Endothelial cell (in vitro differentiated cells): ENCODE results near the gene PRL. TPM values are rescaled to one million over a fixed set of nuclear protein-coding genes. Genes with fewer than 3 reads are reported as not detected.

Experiments used
- DNase-seq: peaks from one replicate; pipeline ENCODE4 v3.0.0; 2021; ENCODE audit warnings: low spot score
- H3K27ac Mint-ChIP-seq: one replicate; pipeline ENCODE4 v1.8.0; 2021; ENCODE audit warnings: mixed read lengths, inconsistent platforms; ENCODE audit not compliant: unreplicated experiment
- H3K27me3 Mint-ChIP-seq: one replicate; pipeline ENCODE4 v1.8.0; 2021; ENCODE audit warnings: mild to moderate bottlenecking, moderate library complexity, mixed read lengths, inconsistent platforms; ENCODE audit not compliant: unreplicated experiment
- H3K36me3 Mint-ChIP-seq: one replicate; pipeline ENCODE4 v1.8.0; 2021; ENCODE audit warnings: mild to moderate bottlenecking, low read depth, mixed read lengths, inconsistent platforms; ENCODE audit not compliant: unreplicated experiment
- H3K4me1 Mint-ChIP-seq: one replicate; pipeline ENCODE4 v1.8.0; 2021; ENCODE audit warnings: mild to moderate bottlenecking, mixed read lengths, inconsistent platforms; ENCODE audit not compliant: unreplicated experiment
- H3K4me3 Mint-ChIP-seq: one replicate; pipeline ENCODE4 v1.8.0; 2021; ENCODE audit warnings: mild to moderate bottlenecking, mixed read lengths, inconsistent platforms; ENCODE audit not compliant: unreplicated experiment
- H3K9me3 Mint-ChIP-seq: one replicate; pipeline ENCODE4 v1.8.0; 2021; ENCODE audit warnings: mixed read lengths, inconsistent platforms; ENCODE audit not compliant: unreplicated experiment
- total RNA-seq: library from RNA; stranded (reverse); fragmentation: NEBNext Ultra II Directional; extraction: Animal tissue kit (Norgen Biotek cat#: 25700); gene quantifications from one replicate; pipeline ENCODE4 v1.2.1, GENCODE V29; 2021; ENCODE audit not compliant: unreplicated experiment
- TF ChIP-seq, protein P1 (sequence below): fragments of 200-600 bp; sonication (generic); IDR thresholded peaks from one replicate; pipeline ENCODE4 v1.5.0; 2021; ENCODE audit warnings: antibody characterized with exemption; ENCODE audit not compliant: unreplicated experiment

PRL gene
- total RNA-seq, 1 donor from 2014 or later = not detected

DNA sequence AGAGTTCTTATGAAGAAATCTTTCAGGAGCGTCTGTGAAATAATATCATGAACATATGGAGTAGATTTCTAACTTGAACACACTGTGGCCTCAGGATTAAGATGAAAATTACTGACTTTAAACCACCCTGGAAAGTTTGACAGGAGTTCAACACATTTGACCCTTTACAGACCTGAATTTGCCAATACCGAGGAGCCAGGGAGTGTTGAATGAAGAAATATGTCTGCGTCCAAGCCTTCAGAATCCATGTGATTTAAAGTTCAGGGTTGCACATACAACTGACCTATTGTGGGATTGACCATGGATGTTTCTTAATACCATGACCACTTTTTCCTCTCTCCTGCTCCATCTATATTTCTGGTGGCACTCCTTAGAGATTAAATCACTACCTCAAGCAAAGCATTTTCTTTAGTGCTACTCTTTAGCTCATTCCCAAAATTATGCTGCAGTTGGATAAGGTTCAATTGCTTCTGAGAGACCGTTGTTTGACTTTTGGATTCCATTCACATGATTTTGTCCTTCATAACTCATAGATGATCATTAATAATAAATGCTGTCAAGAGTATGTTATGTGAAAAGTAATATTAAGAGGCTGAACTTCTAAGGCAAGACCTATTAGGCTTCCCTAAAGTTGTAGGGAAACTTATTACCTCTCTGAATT is 57.4 kb downstream of the PRL start:
- Mint-ChIP-seq H3K4me3 (no peak overlapping the region), H3K27me3 (no peaks in the 10 kb centered on the region), H3K27ac (no peak overlapping the region), H3K9me3 (no peaks in the 10 kb centered on the region), H3K4me1 (no peaks in the 10 kb centered on the region), H3K36me3 (peaks cover 3% of the 10 kb centered on the region)
- no peak for DNase-seq
- TF ChIP-seq, protein P1, sequence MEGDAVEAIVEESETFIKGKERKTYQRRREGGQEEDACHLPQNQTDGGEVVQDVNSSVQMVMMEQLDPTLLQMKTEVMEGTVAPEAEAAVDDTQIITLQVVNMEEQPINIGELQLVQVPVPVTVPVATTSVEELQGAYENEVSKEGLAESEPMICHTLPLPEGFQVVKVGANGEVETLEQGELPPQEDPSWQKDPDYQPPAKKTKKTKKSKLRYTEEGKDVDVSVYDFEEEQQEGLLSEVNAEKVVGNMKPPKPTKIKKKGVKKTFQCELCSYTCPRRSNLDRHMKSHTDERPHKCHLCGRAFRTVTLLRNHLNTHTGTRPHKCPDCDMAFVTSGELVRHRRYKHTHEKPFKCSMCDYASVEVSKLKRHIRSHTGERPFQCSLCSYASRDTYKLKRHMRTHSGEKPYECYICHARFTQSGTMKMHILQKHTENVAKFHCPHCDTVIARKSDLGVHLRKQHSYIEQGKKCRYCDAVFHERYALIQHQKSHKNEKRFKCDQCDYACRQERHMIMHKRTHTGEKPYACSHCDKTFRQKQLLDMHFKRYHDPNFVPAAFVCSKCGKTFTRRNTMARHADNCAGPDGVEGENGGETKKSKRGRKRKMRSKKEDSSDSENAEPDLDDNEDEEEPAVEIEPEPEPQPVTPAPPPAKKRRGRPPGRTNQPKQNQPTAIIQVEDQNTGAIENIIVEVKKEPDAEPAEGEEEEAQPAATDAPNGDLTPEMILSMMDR = no peak

DNA sequence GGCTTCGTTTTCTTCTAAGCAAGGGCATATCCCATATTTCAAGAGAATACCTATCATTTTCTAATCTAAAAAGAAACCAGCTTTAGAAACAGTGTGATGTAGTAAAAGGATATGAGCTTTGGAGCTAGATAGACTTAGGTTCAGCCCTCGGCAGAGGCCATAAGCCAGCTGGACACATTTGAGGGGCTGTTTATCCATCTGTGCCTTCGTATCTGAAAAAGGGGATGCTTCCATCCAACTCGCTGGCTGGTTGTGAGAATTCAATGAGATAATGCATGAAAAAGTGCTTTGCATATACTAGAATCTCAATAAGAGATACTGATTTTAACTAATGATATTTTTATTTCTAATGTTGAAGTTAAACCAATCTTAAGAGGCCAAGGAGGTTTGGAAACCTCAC is 58.0 kb downstream of the PRL start:
- no peak for DNase-seq
- H3K36me3 Mint-ChIP-seq = peaks cover 3% of the 10 kb centered on the region
- TF ChIP-seq, protein P1 = no peak
- no peaks in the 10 kb centered on the region for H3K27me3 Mint-ChIP-seq
- no peak overlapping the region for H3K4me3 Mint-ChIP-seq
- H3K4me1 Mint-ChIP-seq = no peaks in the 10 kb centered on the region
- H3K27ac Mint-ChIP-seq = no peak overlapping the region
- no peaks in the 10 kb centered on the region for H3K9me3 Mint-ChIP-seq

DNA sequence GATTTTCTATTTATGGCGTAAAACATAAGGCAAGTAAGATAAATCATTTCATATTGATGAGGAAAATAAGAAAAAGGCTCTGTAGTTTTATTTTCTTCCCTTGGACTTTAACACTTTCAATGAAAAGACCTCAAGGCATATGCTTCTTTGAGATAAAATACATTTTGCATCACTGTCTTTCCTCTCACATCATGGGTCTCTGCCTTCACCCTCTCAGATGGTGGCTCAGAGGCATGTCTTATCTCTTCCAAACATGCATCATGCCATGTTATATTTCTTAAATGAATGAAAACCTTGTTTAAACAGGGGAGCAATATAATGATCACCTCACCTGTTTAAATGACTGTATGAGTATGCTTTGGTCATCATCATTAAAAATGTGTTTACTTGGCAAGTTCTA is 59.3 kb downstream of the PRL start:
- TF ChIP-seq, protein P1 = no peak
- H3K27ac Mint-ChIP-seq = no peak overlapping the region

More for the DNA sequence above, 59.3 kb downstream of the PRL start:
- Mint-ChIP-seq H3K4me3 (no peak overlapping the region), H3K36me3 (peaks cover 3% of the 10 kb centered on the region), H3K4me1 (no peaks in the 10 kb centered on the region), H3K27me3 (no peaks in the 10 kb centered on the region), H3K9me3 (no peaks in the 10 kb centered on the region)
- no peak for DNase-seq
